ENCODE data around the gene MAP4K4.
"Not testable (repeated sequence)": the region's sequence is repeated elsewhere in the genome, so short reads cannot be mapped to it uniquely, and the experiment has no call there.

Gene MAP4K4

GRCh38 chr2:101768556-101769220, 71.2 kb downstream of the MAP4K4 start:
- no peak for DNase-seq (ENCODE audit: low spot score)

- not testable (repeated sequence) for DNase-seq (ENCODE audit: low spot score)
Observed at GRCh38 chr2:101769726-101770125, 72.2 kb downstream of the MAP4K4 start.

DNA sequence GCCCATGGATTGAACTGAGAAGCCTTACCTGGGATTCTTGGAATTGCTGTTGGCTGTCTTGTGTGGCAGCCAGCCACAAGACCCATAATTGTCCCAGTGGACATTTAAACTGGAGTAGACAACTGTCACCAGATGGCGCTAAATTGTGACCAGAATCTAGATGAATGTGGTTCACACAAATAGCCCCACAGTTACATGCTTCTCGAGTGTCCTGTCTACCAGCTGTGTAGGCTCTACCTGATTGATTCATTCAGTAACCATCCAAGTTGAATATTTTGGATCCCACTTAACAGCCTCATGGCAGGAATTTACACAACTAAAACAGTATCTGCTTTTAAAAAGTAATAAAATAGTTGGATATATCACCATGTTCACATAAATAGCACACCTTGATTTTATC, 73.2 kb downstream of the MAP4K4 start:
- no peak for DNase-seq (ENCODE audit: low spot score)

GRCh38 chr2:101771227-101771902, 73.9 kb downstream of the MAP4K4 start:
- DNase-seq (ENCODE audit: low spot score): no peak

DNA sequence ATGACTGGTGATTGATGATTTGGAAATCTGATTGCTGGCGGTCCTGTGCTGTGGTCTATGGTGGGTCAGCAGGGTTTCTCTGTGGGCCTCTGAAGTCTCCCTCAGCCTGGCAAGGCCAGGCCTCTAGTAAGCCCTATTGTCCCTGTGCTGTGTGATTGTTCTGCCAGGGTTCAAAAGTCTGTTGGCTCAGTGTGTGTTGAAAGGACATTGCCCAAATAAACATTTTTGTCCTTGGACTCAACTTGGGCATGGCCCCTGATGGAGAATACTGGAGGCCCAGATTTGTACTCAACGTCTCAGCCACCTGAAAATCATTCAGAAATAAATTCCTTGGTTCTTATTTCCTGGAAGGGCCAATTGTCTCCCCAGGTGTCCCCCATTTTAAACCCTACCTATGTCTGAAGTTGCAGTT, 74.4 kb downstream of the MAP4K4 start:
- DNase-seq (ENCODE audit: low spot score): no peak

DNA sequence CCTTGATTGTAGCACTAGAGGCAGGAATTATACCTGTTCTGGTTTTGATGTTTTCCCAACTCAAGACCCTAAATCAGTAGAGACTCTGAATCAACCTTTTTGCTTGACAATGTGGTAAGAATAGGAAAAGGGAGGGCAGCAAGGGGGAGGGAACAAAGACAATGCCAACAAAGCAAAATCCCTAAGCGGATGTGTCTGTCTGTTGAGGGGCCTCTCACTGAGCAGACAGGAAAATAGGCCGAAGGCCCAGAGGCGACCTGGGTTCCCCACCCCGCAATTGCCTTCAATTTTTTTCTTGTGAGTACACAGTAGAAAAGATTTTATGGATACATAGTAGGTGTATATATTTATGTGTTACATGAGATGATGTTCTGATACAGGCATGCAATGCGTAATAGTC, 75.6 kb downstream of the MAP4K4 start:
- no peak for DNase-seq (ENCODE audit: low spot score)

- DNase-seq (ENCODE audit: low spot score): not testable (repeated sequence)
Observed at GRCh38 chr2:101773961-101774360, 76.5 kb downstream of the MAP4K4 start.

- DNase-seq (ENCODE audit: low spot score): no peak
Observed at GRCh38 chr2:101775092-101775491, 77.6 kb downstream of the MAP4K4 start.

DNA sequence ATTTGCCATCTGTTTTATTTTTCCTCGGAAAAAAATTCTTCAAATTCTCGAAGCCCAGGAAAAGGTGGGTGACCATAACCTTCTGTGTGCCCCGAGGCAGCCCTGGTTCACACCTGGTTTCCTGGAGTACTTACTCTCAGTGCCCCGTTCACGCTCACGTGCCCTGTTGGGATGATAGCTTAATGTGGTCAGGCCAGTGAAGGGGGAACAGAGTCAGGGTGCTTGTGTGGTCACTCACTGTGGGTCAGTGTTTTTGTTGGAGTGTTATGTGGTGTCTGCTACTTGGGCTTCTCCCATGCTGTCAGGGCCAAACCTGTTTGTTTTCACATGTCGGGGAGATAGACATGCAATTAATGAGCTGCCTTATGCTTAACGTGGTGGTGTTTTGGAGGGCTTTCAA, 78.1 kb downstream of the MAP4K4 start:
- DNase-seq (ENCODE audit: low spot score): no peak

DNA sequence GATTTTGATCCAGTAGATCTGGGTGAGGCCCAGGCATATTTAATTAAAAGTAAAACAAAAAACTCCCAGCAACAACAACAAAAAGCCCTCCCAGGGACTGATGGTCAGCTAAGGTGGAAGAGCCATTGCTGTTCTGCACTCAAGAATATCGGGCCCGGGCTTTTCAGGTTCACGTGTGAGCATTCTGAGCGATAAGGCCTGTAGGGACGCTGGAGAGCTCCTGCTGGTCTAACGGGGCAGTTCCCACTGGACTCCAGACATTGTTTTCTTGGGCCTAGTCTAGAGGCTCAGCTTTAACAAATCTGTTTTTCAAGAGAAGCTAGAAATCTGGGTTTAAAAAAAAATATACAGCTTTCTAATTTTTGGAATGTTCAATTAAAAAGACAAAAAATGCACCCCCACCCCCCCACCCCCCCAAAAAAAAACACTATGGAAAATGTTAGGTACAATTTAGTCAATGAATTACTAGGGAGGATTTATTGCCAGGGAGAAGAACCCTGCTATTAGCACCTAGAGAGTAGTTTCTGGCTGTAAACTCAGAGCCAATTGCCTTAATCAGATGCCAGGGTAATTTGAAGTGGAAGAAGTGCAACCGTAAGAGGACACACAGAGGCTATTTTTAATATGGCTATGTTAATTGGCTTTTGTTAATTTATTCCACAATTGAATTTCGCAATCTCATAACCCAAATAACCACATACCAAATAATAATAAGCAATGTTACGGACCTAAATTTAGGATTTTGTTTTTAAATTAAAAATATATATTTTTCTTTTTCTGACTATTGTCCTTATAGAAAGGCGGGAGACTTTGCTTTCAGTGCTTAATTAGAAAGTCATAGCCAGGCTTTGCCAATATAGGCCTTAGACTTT, 78.9 kb downstream of the MAP4K4 start:
- DNase-seq (ENCODE audit: low spot score): no peak

- DNase-seq (ENCODE audit: low spot score): no peak
Observed at GRCh38 chr2:101777337-101777736, 79.8 kb downstream of the MAP4K4 start.

- DNase-seq (ENCODE audit: low spot score): no peak
Observed at GRCh38 chr2:101778102-101778501, 80.6 kb downstream of the MAP4K4 start.

DNA sequence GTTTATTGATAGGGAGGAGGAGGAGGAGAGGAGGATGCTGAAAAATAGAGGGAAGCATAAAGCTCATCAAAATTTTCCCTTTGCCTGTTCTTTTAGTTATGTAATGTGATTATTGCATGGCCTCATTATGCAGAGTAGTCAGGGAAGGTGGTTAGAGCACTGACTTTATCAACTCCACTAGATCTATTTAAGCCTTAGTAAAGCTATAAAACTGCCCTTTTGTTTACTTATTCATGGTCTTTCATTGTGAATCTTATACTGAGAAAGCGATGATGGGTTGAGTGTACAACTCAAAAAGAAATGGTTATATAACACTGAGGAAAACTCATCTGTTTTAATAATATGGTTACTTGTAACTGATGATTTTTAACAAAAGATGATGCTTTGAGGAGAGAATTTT, 81.7 kb downstream of the MAP4K4 start:
- no peak for DNase-seq (ENCODE audit: low spot score)

- DNase-seq (ENCODE audit: low spot score): no peak
Observed at GRCh38 chr2:101779656-101780055, 82.1 kb downstream of the MAP4K4 start.

- no peak for DNase-seq (ENCODE audit: low spot score)
Observed at GRCh38 chr2:101781326-101781725, 83.8 kb downstream of the MAP4K4 start.

DNA sequence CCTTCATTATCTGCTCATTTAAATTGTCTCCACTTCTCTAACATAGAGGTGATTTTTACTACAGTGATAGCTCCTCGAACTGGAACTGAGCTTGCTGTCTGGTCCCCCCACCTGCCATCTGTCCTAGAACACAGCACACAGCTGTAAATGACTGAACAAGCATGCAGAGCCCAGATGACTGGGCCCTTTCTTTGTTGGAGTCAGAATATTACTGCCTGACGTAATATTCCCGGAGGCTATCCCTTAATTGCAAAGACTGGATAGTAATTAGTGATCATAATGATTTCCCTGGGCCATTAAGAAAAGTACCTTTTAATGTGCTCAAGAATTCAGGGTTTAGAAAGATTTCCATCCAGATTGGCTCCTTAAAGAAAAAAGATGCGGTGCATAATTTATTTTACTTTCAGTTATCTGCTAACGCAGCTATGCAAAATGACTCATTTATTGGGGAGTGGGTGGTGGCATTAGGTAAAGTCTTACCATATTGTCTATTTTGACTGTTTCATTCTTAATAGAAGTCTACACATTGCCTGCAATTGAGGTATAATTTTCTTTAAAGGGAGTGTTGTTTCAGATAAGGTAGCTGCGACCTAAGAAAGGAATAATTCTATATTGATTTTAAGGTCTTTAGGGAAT, 84.4 kb downstream of the MAP4K4 start:
- DNase-seq (ENCODE audit: low spot score): no peak

GRCh38 chr2:101782427-101782792, 84.9 kb downstream of the MAP4K4 start:
- no peak for DNase-seq (ENCODE audit: low spot score)

DNA sequence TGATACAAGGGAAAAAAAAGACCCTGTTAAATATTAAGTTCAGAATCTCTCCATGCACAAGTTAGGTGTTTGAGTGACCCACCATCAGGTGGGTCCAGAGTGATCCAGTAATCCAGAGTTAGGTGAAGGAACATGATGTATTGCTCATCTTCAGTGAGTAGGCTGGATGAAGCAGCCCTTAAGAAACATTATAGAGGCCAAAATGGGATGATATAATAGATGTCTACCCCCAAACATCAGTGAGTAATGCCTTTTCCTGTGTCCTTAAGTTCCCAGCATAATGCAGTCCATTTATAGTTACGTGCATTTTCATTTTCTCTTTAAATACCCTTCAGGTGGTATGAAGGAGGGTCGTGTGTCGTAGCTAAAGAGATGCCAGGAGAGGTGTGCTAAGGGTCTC, 89.6 kb downstream of the MAP4K4 start:
- DNase-seq (ENCODE audit: low spot score): no peak

DNA sequence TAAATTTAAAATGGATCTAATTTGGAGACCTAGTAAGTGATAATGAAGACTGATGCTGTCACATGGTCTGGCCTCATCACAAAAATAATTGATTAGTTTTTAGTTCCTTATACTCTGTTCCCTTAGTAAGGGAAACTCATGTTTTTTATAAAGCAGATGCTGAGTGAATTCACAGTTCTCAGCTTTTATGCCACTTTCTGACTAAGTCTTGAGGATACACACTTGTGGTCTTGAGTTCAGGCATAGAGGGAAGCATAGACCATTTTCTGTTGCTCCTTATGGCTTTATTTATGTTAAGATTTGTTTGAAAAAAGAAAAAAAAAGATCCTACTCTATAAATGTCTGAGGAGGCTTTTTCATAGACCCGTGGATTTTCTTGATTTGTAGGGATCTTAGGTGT, 91.1 kb downstream of the MAP4K4 start:
- no peak for DNase-seq (ENCODE audit: low spot score)

DNA sequence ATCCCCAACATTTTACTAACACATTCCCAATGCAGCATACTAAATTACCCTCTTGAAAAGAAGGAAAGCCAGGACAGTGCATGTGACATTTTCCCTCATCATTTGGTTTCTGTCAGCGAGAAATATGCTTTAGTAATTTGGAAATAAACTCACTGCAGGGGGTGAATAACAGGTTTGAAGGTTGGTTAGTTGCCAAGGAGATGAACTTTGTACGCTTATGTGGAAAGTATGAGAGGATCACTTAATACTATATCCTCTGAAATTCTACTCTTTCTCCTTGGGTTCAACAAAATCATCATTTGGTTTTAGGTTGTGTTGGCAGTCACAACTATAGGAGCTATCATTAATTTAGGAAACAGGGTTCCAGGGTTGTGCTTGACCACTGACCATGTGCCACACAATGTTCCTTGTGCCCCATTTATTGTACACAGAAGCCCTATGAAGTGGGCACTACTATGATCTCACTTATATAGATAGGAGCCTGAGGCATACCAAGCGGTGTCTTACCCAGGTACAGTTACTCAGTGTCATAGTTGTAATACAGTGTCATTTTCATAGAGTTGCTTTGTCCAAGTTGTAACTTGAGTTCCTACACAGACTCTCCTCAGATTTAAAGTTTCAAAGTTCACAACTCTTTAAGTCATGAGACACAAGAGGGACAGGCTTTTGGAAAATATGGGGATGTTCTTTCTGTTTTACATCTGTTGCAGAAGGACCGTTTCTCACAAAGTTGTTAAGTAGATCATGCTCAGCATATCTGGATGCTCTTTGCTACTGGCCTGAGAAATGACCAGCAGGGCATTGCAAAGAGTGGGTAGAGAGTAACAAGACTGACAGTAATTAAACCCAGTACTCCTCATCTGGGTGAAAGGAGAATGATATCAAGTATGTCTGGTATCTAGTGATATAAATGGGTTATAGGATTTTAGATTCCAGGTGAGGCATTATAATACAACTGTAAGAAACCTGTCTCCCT, 91.8 kb downstream of the MAP4K4 start:
- DNase-seq (ENCODE audit: low spot score): no peak

GRCh38 chr2:101790416-101790815, 92.9 kb downstream of the MAP4K4 start:
- no peak for DNase-seq (ENCODE audit: low spot score)
